HG03039 (cell line): Measurements from ENCODE around the gene STC2.
"Not testable (repeated sequence)": the region's sequence is repeated elsewhere in the genome, so short reads cannot be mapped to it uniquely, and the experiment has no call there.

Experiments
- ATAC-seq: cut with Tn5 transposase; IDR thresholded peaks from one replicate; pipeline ENCODE4 v1.9.1; 2021; ENCODE audit warnings: mild to moderate bottlenecking, moderate library complexity; ENCODE audit not compliant: unreplicated experiment

Gene STC2

DNA sequence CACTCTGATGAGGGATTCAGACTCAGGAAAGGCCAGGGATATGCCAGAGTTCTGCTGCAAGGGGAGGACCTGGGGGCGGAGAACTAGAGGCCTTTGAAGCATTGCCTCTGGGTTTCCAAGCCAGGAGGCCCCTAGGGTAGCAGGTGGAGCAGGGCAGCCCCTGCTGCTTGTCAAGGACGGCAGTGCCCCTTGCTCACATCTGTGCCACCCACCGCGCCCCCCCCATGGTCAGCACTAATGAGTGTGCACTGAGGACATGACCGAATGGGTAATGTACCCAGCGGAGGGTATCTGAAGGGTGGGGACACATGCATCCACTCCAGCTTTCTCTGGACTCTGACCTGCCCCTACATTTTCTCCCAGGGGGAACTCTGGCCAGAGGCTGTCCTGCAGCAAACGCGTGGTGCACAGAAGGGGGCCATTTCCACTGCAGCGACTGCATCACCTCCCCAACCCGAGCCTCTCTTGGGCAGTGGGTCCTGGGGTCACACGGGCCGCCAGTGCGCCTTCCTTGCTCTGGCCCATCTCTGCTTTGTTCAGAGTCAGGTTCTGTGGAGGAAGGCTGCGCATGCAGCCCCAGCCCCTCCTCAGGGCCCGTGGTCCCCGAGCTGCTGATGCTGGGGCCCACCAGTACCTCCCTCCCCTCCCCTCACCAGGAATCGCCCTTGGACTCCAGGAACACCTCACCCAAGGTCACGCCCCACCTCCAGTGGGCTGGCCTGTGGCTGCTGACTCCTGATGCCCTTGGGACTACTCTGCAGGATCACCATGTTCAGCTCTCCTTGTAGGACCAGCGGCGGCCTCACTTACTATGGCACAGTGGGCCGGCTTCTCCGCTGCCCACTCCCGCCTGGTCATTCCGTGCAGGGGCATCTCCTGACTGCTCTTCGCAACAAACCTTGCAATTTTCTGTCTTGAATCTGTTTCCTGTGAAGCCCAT, 31.2 kb downstream of the STC2 start:
- no peak for ATAC-seq

DNA sequence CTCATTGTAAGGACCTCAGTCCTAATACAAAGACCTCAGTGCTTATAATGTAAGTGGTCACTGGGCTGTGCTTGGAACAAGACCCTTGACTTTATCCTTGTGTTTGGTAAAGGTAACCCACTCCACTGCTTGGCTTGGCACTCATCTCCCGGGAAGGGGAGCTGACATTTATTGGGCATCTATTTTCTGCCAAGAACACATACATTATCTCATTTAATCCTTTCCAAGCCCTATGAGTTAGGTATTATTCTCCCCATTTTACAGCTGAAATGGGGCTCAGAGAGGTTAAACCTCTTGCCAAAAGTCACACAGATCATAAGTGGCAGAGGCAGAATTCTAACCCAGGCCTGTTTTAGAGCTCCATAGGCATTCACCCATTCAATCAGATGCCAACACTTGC, 32.4 kb downstream of the STC2 start:
- no peak for ATAC-seq

GRCh38 chr5:173294673-173295320, 33.4 kb downstream of the STC2 start:
- ATAC-seq: no peak

DNA sequence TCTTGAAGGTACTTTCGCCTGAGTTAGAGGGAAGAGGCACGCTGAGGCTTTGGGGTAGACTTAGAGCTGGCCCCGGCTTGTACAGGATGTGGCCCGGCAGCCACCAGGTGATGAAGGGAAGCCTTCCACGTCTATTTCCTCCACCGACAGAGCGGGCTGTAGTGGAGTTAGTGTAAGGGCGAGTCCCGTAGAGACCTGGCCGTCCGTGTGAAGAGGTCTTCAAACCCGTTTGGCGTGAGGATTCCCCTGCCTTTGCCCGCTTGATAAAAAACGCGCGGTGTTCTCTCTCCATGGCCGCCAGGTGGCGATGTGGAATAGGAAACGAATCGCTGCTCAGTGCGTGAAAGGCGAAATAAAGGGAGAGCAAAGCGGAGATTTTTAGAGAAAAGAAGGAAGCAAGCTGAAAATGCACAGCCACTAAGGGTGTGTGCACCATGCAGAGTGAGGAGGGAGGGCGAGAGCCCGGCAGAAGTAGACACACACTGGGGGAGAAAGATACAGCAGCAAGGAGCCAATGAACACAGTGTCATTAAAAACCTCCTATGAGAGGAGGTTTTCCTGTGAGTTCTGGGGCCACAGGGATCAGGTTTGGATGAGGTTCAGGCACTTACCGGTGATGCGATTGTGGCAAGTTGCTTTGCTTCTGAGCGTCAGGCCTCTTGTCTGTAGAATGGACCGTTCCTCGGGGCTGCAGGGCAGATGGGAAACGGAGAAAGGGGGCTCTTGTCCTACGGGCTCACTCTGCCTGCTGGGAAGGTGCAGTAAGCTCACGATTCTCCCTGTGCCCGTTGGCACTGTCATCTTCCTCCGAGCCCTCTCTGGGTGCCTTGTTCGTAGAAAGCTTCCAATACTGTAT, 34.2 kb downstream of the STC2 start:
- peak; percentile 56 for ATAC-seq

DNA sequence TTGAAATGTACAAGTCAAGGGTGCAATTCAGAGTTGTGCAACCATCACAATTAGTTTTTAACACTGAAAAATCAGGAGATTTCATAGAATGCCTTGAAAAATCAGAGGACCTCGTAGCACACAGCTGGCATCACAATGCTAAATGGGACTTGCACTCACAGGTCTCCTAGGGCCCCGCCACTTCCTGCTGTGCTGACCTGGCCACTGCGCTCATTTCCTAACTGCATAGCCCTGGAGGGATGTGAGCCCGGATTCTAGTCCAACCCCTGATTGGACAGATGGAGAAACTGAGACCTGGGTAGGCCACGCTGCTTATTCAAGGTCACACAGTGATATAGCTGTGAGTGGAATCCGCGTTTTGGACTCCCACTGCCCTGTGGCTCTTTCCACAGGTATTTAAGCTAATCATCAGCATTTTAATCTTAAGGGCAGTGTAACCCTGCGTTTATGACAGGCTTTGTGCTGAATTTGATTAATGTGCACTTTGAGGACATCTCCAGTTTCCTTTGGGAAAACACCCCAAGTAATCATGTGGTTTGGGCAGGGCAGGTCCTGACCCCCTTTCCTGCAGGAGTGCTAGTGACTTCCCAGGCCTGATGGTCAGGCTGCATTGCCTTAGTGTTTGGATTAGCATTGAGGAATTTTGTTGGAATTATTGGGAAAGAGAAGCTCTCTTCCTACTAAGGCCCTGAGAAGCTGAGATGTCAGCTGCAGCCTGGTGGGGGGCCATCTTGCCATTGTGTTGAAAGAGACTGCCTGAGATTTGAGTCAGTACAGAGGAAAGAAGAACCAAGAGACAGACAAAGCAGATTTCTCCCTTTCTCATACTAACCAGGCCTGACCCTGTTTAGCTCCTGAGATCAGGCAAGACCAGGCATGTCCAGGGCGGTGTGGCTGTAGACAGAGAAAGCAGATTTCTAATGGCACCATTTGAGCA, 36.2 kb downstream of the STC2 start:
- ATAC-seq: no peak

DNA sequence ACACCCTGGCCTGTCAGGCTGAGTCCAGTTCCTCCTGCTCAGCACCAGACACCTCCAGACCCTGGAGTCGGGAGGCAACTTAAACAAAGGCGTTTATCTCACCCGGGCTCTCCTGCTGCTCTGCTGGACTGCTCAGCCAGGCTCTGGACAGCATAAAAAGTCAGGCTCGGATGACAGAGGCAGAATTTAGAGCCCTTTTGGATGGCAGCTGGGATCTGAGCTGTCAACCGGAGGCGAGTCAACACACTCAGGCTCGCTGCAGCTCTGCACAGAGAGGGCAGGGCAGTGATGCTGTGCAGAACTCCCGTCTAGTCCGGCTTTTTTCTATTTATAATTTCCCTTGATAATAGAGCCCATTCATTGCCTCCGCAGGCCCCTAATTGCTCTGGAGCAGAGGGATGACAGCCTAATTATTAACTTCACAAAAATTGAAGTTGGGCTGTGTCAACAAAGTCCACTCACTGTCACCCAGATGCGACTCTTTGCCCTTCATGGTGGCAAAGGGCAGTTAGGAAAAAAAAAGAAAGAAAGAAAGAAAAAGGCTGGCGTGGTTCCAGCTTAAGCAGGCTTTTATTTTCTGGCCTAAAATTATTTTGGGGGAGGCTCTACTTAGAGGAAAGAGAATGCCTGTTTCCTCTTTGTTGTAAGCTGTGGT, 37.6 kb downstream of the STC2 start:
- ATAC-seq: no peak

DNA sequence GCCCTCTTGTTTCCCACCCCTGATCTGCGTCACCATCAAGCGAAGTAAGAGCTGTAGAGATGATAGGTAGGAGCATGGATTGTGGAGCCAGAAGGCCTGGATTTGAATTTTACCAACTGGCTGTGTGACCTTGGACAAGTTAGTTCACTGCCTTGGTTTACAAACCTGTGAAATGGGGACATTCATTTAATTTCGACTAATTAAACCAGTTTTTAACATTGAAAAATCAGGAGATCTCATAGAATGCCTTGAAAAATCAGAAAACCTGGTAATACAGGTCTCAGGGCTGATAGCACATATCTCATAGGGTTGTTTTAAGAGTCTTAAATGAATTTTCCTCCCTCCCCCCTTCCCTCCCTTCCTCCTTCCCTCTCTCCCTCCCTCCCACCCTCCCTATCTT, 38.8 kb downstream of the STC2 start:
- ATAC-seq: no peak

GRCh38 chr5:173288632-173289031, 39.6 kb downstream of the STC2 start:
- ATAC-seq: no peak

DNA sequence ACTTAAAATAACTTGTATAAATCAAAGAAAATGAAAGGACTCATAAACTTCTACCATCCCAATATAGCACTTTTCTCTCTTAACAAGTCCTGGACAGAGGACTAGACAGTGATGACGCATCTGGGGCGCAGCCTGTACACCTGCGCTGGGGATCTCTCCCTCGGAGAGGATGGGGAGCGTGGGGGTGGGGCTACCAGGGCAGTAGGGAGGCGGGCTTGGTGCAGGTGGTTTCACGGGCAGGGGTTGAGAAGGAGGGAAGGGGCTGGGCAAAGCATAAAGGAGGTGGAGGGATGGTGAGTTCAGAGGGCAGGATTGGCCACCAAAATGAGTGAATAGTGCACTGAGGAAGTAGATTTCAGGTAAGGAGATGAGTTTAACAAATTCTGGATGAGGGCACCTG, 41.1 kb downstream of the STC2 start:
- no peak for ATAC-seq

- ATAC-seq: not testable (repeated sequence)
Measured at GRCh38 chr5:173284343-173284958, 43.8 kb downstream of the STC2 start.

DNA sequence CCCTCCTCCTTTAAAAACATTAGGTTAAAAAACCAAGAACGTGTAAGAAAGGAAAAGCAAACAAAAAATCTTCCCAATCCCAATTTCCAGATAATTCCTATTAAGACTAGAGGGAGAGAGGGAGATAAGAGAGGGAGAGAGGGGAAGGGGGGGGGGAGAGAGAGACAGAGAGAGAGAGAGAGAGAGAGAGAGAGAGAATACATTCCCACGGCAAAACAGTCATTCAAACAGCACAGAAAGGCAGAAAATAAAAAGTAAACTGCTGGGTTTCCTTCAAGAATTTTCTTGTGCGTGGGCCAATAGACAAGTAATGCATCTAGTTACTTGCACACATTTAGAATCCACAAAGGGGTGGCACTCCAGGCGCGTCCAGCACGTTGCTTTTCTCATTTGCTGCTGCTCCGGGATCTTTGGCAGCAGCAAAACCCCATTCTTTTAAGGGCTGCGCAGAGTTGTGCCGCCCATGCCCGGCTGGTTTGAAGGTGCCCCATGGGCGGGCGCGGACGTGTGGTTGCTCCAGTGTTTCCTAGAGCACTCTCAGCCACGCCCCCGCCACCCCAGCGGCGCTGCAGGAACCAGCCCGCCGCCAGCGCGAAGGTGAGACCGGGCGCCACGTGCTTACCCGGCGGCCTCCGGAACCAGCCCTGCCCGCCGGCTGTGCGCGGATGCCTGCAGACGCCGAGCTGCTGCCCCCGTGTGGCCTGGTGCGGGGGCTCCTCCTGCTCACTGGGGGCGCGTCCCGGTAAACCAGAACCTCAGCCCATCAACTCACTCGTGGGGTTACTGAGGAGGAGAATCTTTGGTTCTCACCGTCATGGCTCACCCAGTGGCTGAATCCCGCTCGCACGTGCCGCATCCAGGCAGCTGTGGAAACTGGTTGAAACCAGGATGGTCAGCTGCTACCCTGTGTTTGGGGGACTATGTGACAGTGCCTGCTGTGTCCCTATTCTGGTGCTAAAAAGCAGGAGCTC, 44.6 kb downstream of the STC2 start:
- peak; percentile 94 for ATAC-seq

DNA sequence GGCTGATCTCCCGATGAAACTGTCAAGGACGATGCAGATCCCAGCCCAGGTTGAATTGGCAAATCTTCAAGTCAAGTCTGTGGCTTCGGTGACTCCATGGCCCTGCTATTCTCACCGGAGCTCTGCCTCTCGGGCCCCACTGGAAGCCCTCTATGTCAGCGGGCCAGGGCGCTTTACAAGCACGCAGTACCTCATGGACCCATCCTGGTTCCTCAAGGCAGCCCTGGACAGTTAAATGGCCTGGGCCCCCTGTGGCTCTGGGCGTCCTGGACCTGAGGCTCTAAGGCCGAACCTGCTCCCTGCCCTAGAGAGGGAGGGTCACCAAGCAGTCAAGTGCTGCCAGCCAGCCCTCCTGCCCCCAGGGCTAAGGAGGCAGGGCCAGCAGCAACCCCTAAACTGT, 45.3 kb downstream of the STC2 start:
- ATAC-seq: no peak

GRCh38 chr5:173281910-173282309, 46.3 kb downstream of the STC2 start:
- ATAC-seq: no peak

DNA sequence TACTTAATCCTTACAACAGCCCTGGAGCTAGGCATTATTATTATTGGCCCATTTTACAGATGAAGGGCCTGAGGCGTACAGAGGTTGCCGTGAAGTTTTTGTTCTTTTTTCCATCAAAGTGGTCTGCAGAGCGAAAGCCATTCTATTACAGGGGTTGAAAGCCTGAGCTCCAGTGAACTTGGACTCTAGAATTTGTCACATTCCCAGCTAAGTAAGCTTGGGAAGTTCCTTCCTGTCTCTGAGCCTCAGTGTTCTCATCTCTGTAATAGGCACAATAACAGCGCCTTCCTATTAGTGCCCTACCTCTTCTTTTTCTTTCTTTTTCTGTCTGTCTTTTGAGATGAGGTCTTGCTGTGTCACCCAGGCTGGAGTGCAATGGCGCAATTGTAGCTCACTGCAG, 49.0 kb downstream of the STC2 start:
- ATAC-seq: no peak

DNA sequence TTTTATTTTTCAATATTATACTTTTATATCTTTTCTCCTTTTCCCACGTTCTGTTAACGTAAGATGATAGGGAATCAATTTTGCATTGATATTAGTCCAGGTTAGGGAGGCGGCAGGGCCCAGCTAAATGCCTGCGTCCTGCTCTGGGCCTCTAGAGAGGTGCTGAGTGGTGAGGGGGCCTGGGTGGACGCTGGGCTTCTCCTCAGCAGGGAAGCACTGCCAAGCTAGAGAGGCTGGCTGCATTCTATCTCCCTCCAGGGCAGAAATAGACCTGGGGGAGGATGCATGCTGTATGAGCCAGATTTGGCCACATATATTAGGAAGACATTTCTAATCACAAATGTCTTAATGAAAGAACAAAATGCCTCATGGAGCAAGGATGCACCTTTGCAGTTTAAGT, 49.6 kb downstream of the STC2 start:
- no peak for ATAC-seq

DNA sequence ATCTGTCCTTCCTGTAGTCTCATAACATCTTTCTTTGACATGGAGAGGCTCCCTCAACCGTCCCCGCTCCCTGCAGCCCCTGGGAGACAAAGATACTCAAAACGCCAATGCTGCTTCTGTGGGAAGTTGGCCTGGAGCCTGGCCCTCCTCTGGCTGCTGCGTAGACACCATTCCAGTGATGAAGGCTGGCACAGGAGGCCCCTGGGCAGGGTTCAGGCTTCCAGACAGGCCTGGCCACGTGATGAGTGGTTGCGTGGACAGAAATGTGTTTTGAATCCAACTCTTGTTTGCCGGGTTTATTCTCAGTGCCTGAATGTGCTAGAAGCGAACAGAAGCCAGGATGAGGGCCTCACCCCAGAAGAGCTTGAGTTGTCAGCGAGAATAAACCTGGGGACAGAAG, 50.0 kb downstream of the STC2 start:
- ATAC-seq: no peak

DNA sequence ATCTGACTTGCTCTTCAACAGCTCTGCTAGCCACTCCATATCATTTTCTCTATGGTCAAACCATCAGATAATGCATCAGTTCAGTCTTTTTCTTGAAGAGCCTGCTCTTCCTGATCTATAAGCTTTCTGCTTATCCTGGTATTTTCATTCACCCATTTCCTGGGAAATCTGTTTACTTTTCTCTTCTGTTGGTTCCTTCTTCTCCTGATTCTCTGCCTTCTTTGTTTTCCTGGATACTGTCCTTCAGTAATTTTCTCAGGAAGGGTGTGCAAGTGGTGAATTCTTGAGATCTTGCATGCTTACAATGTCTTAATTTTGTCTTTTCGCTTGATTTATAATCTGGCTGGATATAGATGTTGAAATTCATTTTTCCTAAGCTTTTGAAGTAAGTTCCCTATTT, 53.4 kb downstream of the STC2 start:
- ATAC-seq: no peak

- ATAC-seq: no peak
Measured at GRCh38 chr5:173271419-173271818, 56.8 kb downstream of the STC2 start.
